Heart left ventricle (tissue), 16 donors: Measurements from ENCODE around the gene PSMG3. TPM values are rescaled to one million over a fixed set of nuclear protein-coding genes. Genes with fewer than 3 reads are reported as not detected.

Experiments
- ATAC-seq, 4 donors: fragments of 200-7000 bp; cut with Tn5 transposase; one replicate each; pipeline ENCODE4 v1.9.1; 2020 to 2022; ENCODE audit warnings: moderate library complexity in 4 of 4, mild to moderate bottlenecking in 3 of 4, moderate number of reproducible peaks in 1 of 4
- DNase-seq, 5 donors: peaks; one replicate each; pipeline ENCODE4 v3.0.0-alpha.2; 2020
- H3K27ac ChIP-seq, 12 donors: fragments of 200-600 bp; sonication (generic) in 4 of 12; one replicate each; pipeline versions ENCODE4 v1.5.0 to v1.8.0; 2016 to 2022; ENCODE audit warnings: mild to moderate bottlenecking in 2 of 12
- H3K27me3 ChIP-seq, 9 donors: fragments of 200-600 bp; sonication (generic) in 2 of 9; one replicate each; pipeline versions ENCODE4 v1.5.1 to v1.8.0; 2016 to 2022; ENCODE audit warnings: mild to moderate bottlenecking in 3 of 9
- H3K36me3 ChIP-seq, 9 donors: fragments of 200-600 bp; sonication (generic) in 2 of 9; one replicate each; pipeline versions ENCODE4 v1.5.0 to v1.8.0; 2018 to 2022; ENCODE audit warnings: mild to moderate bottlenecking in 2 of 9
- H3K4me1 ChIP-seq, 12 donors: fragments of 200-600 bp; sonication (generic) in 4 of 12; one replicate each; pipeline versions ENCODE4 v1.5.0 to v1.8.0; 2016 to 2022; ENCODE audit warnings: mild to moderate bottlenecking in 3 of 12
- H3K4me3 ChIP-seq, 12 donors: fragments of 200-600 bp; sonication (generic) in 4 of 12; one replicate each; pipeline versions ENCODE4 v1.5.0 to v1.8.0; 2017 to 2022; ENCODE audit warnings: mild to moderate bottlenecking in 9 of 12, moderate library complexity in 4 of 12
- H3K9me3 ChIP-seq, 12 donors: fragments of 200-600 bp; sonication (generic) in 4 of 12; one replicate each; pipeline versions ENCODE4 v1.5.0 to v1.8.0; 2016 to 2022; ENCODE audit warnings: mild to moderate bottlenecking in 1 of 12
- POLR2A ChIP-seq, 2 donors: fragments of 450-650 bp; IDR thresholded peaks; one replicate each; pipeline ENCODE4 v1.6.1; 2017; ENCODE audit warnings: antibody characterized with exemption in 2 of 2, mild to moderate bottlenecking in 2 of 2, moderate library complexity in 2 of 2
- WGBS, 4 donors: extraction: QIAGEN DNeasy Blood & Tissue Kit in 2 of 4; methylation state at CpG; one replicate each; pipeline versions ENCODE4 v1.1.5 to v1.1.7; 2013 to 2018; 5-methylcytosine and 5-hydroxymethylcytosine counted together
- intact Hi-C, 10 donors: fragments of 100-400 bp; cut with DNase I; formaldehyde crosslinking; loops; one replicate each; pipeline versions ENCODE4 v1.11.1 to v1.14.2; 2022
- polyA plus RNA-seq, 2 donors: library from polyadenylated mRNA; stranded (reverse); fragments of 200-250 nt; gene quantifications; one replicate each; pipeline ENCODE4 v1.2.3, GENCODE V29; 2013
- total RNA-seq, 9 donors: library from RNA; depleted of rRNA in 2 of 9; stranded (reverse); fragments of >200 nt in 2 of 9; fragmentation: NEBNext Ultra II Directional in 3 of 9; extraction: Animal tissue kit (Norgen Biotek cat#: 25700) in 3 of 9; gene quantifications; one replicate each; pipeline versions ENCODE4 v1.1.0 to v1.2.4, GENCODE V29; 2016 to 2023
- TF ChIP-seq, protein P1 (sequence below), 12 donors: fragments of 200-600 bp; sonication (generic) in 4 of 12; IDR thresholded peaks; one replicate each; pipeline versions ENCODE4 v1.5.0 to v1.8.0; 2018 to 2022; ENCODE audit warnings: antibody characterized with exemption in 12 of 12, mild to moderate bottlenecking in 5 of 12
- donor health status: ischemic (EF 13 %, LVEDD 7.1; RV severe dilation, severe dysfunction).
- donor health status: healthy with polysubstance abuse.
- donor health status: DM: no; HTN: yes; CAD: no.
- donor health status: DM: no; HTN: no; CAD: no.
- donor health status: ischemic (EF 25% LVEDD 6.9; RV normal size, moderate dysfunction).
- donor health status: ischemic (EF 25% LVEDD 5.7; RV mildly dilated, moderate dysfunction).
- donor health status: healthy.
- donor health status: DM: yes; HTN: yes; CAD: no.
- donor health status: ischemic (EF 35%, LVEDD 5.7; RV mildly dilated, moderate dysfunction).
- donor health status: nonischemic (EF 11% LVEDD 7.7; RV severe dilation, severe dysfunction).
- donor health status: DM: yes; HTN: yes; CAD: no.
- donor health status: PGD.
- donor health status: ischemic (EF 29% LVEDD 5.4; RV normal size, mild dysfunction).
- donor health status: nonischemic (EF 23%, LVEDD 6.1; RV moderate dilation, normal function).

The PSMG3 gene
- total and polyA plus RNA-seq, 11 donors = 7.3 to 36.5 (median 13.8) TPM

DNA sequence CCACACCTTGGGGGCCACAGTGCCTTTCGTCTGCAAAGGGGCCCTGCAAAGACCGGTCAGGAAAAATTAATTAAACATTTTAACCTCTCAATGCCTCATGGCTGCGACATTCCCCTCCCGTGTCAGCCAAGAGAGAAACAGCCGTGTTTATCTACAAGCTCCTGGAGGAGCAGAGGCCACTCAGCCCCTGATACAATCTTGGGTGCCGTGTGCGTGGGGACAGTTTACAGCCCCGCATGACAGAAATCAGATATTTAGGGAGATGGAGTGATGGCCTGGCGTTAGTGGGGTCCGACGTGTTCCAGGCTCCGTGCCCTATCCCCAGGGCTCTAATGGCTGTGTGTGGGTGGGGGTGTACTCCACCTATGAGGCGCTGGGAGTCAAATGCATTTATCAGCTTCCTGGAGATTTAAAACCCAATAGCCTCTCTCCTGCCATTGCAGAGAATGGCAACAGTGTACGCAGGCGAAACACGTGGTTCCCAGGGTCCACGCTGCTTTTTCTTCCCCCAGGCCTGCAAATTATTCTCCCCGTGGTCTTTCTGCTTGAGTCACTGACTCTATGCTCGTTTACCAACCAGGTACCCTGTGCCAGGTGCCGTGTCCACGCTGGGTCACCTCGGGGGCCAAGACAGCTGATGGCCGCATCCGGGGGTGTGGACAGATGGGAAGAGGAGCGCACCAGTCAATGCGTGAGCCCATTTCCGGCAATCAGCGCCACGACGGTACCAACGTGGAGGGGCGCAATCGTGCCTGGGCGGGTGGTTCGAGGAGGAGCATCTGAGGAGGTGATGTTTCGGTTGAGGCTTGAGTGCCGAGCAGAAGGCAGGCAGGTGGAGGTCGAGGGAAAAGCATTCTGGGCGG, 26.6 kb upstream of the PSMG3 start:
- no peak overlapping the region for H3K4me3 ChIP-seq
- DNase-seq = no peak
- no peak overlapping the region for H3K27ac ChIP-seq
- intact Hi-C loops = no loop called here
- 69 to 75% (median 70%) methylated on average over 39 of the region's 39 CpGs for WGBS, 4 donors
- no peak for ATAC-seq
- TF ChIP-seq POLR2A (IDR thresholded peaks at IDR 0.05) = no peak
- TF ChIP-seq, protein P1, sequence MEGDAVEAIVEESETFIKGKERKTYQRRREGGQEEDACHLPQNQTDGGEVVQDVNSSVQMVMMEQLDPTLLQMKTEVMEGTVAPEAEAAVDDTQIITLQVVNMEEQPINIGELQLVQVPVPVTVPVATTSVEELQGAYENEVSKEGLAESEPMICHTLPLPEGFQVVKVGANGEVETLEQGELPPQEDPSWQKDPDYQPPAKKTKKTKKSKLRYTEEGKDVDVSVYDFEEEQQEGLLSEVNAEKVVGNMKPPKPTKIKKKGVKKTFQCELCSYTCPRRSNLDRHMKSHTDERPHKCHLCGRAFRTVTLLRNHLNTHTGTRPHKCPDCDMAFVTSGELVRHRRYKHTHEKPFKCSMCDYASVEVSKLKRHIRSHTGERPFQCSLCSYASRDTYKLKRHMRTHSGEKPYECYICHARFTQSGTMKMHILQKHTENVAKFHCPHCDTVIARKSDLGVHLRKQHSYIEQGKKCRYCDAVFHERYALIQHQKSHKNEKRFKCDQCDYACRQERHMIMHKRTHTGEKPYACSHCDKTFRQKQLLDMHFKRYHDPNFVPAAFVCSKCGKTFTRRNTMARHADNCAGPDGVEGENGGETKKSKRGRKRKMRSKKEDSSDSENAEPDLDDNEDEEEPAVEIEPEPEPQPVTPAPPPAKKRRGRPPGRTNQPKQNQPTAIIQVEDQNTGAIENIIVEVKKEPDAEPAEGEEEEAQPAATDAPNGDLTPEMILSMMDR (IDR thresholded peaks at IDR 0.05) = no peak
- H3K27me3 ChIP-seq = peaks cover 0 to 54% (median 24%) of the 10 kb centered on the region in 9 donors
- H3K36me3 ChIP-seq = no peaks in the 10 kb centered on the region
- H3K9me3 ChIP-seq = no peaks in the 10 kb centered on the region
- peaks cover 0 to 9% (median 0%) of the 10 kb centered on the region in 12 donors for H3K4me1 ChIP-seq

DNA sequence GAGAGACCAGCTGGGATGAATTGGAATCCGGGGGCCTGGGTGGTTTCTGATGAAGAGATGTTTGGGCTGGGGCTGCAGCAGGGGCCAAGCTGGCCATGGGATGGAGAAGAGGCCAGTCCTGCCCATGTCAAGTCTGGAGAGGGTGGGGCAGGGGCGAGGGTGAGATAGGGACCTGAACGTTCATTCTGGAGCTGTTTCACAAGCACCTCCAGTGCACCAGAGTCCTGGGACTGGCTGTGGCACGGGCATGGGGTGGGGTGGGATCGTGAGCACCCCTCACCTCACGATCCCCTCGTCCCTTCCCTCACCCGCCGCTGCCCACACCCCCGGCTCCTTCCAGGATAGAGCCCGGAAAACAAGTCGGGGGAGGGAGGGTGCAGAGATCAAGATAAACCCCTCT, 25.8 kb upstream of the PSMG3 start:
- Histone ChIP-seq H3K36me3 (no peaks in the 10 kb centered on the region), H3K27me3 (peaks cover 0 to 62% (median 28%) of the 10 kb centered on the region in 9 donors), H3K27ac (no peak overlapping the region), H3K9me3 (no peaks in the 10 kb centered on the region), H3K4me1 (peaks cover 0 to 9% (median 0%) of the 10 kb centered on the region in 12 donors), H3K4me3 (no peak overlapping the region)
- no peak for TF ChIP-seq POLR2A (IDR thresholded peaks at IDR 0.05)
- TF ChIP-seq, protein P1 (IDR thresholded peaks at IDR 0.05) = no peak
- 61 to 70% (median 68%) methylated on average over 12 of the region's 12 CpGs for WGBS, 4 donors
- intact Hi-C loops = no loop called here
- ATAC-seq = no peak
- no peak for DNase-seq

DNA sequence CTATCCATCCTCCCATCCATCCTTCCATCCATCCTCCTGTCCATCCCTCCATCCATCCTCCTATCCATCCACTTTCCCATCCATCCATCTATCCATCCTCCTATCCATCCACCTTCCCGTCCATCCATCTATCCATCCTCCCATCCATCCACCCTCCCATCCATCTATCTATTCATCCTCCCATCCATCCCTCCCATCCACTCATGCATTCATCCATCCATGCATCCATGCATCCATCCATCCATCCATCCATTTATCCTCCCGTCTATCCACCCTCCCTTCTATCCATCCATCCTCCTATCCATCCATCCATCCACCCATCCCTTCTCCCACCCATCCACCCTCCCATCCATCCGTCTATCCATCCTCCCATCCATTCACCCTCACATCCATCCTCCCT, 25.2 kb upstream of the PSMG3 start:
- Histone ChIP-seq H3K4me1 (peaks cover 0 to 9% (median 0%) of the 10 kb centered on the region in 12 donors), H3K9me3 (no peaks in the 10 kb centered on the region), H3K27me3 (peaks cover 0 to 68% (median 32%) of the 10 kb centered on the region in 9 donors), H3K27ac (no peak overlapping the region), H3K4me3 (no peak overlapping the region), H3K36me3 (no peaks in the 10 kb centered on the region)
- TF ChIP-seq, protein P1 (IDR thresholded peaks at IDR 0.05) = no peak
- WGBS, 4 donors = 80 to 88% (median 86%) methylated on average over 3 of the region's 3 CpGs
- DNase-seq (no peak), ATAC-seq (no peak)
- intact Hi-C loops = no loop called here

DNA sequence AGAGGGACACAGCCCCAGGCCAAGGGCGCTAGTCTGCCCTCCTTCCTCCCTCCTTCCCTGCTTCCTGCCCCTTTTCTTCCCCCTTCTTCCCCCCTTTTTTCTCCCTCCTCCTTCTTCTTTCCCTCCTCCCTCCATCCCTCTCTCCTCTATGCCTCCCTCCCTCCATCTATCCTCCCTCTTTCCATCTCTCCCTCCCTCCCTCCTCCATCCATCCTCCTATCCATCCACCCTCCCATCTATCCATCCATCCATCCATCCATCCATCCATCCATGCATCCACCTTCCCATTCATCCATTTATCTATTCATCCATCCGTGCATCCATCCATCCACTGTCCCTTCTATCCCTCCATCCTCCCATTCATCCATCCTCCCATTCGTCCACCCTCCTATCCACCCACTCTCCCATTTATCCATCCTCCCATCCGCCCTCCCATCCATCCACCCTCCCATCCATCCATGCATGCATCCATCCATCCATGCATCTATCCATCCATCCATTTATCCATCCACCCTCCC, 24.1 kb upstream of the PSMG3 start:
- 79 to 87% (median 83%) methylated on average over 4 of the region's 4 CpGs for WGBS, 4 donors

More for the DNA sequence above, 24.1 kb upstream of the PSMG3 start:
- ATAC-seq (no peak), DNase-seq (no peak)
- H3K9me3 ChIP-seq = peaks cover 0 to 7% (median 2%) of the 10 kb centered on the region in 12 donors
- H3K27me3 ChIP-seq = peaks cover 0 to 75% (median 38%) of the 10 kb centered on the region in 9 donors
- H3K4me1 ChIP-seq = peaks cover 0 to 9% (median 0%) of the 10 kb centered on the region in 12 donors
- no peak overlapping the region for H3K27ac ChIP-seq
- no peak overlapping the region for H3K4me3 ChIP-seq
- no peak for TF ChIP-seq POLR2A (IDR thresholded peaks at IDR 0.05)
- TF ChIP-seq, protein P1 (IDR thresholded peaks at IDR 0.05) = no peak
- intact Hi-C loops = no loop called here
- H3K36me3 ChIP-seq = no peaks in the 10 kb centered on the region
